Measurements from ENCODE around the gene RAD51B.

DNA sequence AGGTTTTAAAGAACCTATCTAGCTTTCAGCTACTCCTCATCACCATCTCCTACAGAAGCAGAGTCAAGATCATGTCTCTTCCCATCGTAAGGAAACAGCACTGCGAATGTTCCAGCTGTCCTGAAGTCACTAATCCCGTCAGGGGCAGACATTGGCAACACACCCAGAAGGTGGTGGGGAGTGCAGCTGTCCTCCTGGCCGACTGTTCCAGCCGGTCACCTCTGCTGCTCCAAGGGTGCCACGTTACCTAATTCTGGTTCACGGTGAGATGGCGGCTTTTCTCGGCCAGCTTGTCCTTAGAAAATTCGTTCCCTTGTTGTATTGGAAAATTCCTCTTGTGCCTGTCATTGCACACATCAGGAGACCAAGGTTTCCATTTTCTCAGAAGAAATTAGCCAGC lies 777.1 kb downstream of the RAD51B start:
- no peak for TF ChIP-seq POLR2AphosphoS5 (IDR thresholded peaks at IDR 0.05; ENCODE audit: borderline replicate concordance, low read depth, low read length)
- no peak for TF ChIP-seq EZH2 (IDR thresholded peaks at IDR 0.05)
- TF ChIP-seq FOXP2 (optimal IDR thresholded peaks at IDR 0.05; ENCODE audit: control extremely low read depth, extremely low read length, insufficient read depth): no peak
